ENCODE results near the gene GSG1L. TPM values are rescaled to one million over a fixed set of nuclear protein-coding genes. Genes with fewer than 3 reads are reported as not detected.
"Not testable (repeated sequence)": the region's sequence is repeated elsewhere in the genome, so short reads cannot be mapped to it uniquely, and the experiment has no call there.

The GSG1L gene
- polyA plus RNA-seq, 4 donors, result 0.63 to 1.9 (median 0.65) TPM

GRCh38 chr16:27959914-27960313, 103.6 kb downstream of the GSG1L start:
- no peak for DNase-seq (ENCODE audit: low read depth in 4 of 4, low spot score in 3 of 4)

- DNase-seq (ENCODE audit: low read depth in 4 of 4, low spot score in 3 of 4), result no peak
These were observed 109.3 kb downstream of the GSG1L start for GRCh38 chr16:27954191-27954590.

DNA sequence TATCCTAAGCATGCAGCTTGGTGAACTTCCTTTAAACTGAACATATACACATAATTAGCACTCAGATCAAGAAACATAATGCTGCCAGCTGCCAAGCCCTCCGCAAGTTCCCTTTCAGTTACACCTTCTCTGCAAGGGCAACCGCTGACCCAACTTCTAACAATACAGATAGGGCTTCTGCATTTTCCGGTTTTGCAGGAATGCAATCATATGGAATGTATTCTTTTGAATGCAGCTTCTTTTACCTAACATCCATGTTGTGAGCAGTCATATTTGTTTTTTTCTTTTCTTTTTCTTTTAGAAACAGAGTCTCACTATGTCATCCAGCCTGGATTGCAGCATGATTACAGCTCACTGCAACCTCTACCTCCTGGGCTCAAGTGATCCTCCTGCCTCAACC, 110.7 kb downstream of the GSG1L start:
- DNase-seq (ENCODE audit: low read depth in 4 of 4, low spot score in 3 of 4), result no peak

GRCh38 chr16:27951489-27952120, 111.9 kb downstream of the GSG1L start:
- DNase-seq (ENCODE audit: low read depth in 4 of 4, low spot score in 3 of 4), result no peak

DNA sequence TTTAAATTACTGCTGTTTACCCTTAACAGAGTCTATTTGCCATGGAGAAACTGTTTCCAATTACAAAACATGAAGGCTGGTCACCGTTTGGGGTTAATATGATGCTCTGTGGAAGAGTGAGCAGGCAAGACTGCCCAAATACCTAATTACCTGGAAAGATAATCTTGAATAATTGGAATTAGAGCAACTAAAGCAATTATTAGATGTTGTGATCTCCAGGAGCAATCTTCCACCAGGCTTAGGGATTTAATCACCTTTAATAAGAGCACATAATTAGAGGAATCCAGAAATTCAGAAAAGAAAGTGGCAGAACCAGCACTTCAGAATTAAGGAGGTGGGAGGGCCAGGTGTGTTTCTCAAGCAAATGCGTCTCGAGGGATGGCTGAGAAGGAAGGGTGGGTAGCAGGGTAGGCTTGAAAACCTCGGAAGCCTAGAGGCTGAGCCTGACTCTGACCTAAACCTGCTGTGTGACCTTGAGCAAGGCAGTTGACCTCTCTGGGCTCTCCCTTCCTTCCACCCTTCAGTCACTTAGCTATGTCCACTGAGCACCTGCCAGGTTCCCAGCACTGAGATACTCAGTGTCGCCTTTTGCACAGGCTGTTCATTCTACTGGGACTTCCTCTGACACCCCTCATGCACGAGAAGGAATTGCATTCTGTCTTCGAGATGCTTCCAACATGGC, 113.2 kb downstream of the GSG1L start:
- no peak for DNase-seq (ENCODE audit: low read depth in 4 of 4, low spot score in 3 of 4)

- DNase-seq (ENCODE audit: low read depth in 4 of 4, low spot score in 3 of 4), result no peak
These were observed 115.8 kb downstream of the GSG1L start for GRCh38 chr16:27947696-27948095.

GRCh38 chr16:27945233-27945973, 118.1 kb downstream of the GSG1L start:
- no peak for DNase-seq (ENCODE audit: low read depth in 4 of 4, low spot score in 3 of 4)

- no peak for DNase-seq (ENCODE audit: low read depth in 4 of 4, low spot score in 3 of 4)
These were observed 119.7 kb downstream of the GSG1L start for GRCh38 chr16:27943766-27944165.

- DNase-seq (ENCODE audit: low read depth in 4 of 4, low spot score in 3 of 4), result not testable (repeated sequence)
These were observed 121.4 kb downstream of the GSG1L start for GRCh38 chr16:27942071-27942470.

DNA sequence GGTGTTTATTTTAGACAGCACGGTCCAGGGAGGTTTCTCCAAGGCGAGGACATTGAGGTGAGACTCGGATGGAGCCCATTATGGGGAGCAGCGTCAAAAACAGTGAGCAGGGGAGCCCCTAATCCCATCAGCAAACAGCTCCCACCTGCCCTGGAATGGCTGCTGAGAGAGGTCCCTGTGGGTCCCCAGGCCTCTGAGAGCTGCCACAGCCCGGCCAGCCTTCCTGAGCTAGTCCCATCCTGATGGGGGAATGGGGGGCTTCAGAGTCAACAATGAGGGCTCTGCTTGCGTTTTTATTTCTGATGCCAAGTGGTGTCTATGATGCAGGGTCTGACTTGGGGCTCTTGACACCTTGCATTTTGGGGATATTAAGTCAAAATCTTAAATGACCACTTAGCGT, 128.4 kb downstream of the GSG1L start:
- DNase-seq (ENCODE audit: low read depth in 4 of 4, low spot score in 3 of 4), result no peak

GRCh38 chr16:27932542-27933135, 130.9 kb downstream of the GSG1L start:
- no peak for DNase-seq (ENCODE audit: low read depth in 4 of 4, low spot score in 3 of 4)

- DNase-seq (ENCODE audit: low read depth in 4 of 4, low spot score in 3 of 4), result no peak
These were observed 133.7 kb downstream of the GSG1L start for GRCh38 chr16:27929818-27930217.

GRCh38 chr16:27928542-27928941, 135.0 kb downstream of the GSG1L start:
- no peak for DNase-seq (ENCODE audit: low read depth in 4 of 4, low spot score in 3 of 4)

- DNase-seq (ENCODE audit: low read depth in 4 of 4, low spot score in 3 of 4), result no peak
These were observed 136.1 kb downstream of the GSG1L start for GRCh38 chr16:27927266-27927901.

DNA sequence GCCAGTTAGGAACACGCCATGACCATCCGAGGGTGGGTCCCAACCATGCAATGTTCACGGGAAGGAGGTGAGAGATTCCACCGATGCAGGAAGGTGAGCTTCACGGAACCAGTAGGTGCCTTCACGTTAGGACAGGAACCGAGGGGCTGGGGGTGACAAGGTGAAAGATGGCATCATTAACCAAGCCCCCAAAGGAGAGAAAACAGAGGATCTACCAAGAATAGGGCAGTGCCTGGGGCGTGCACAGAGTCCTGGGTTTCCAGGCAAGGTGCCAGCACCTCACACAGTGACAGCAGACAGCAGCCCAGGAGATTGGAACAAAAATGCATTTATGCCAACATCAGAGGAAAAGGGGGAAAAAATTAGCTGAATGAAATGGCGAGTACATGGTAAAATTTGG, 137.9 kb downstream of the GSG1L start:
- no peak for DNase-seq (ENCODE audit: low read depth in 4 of 4, low spot score in 3 of 4)

DNA sequence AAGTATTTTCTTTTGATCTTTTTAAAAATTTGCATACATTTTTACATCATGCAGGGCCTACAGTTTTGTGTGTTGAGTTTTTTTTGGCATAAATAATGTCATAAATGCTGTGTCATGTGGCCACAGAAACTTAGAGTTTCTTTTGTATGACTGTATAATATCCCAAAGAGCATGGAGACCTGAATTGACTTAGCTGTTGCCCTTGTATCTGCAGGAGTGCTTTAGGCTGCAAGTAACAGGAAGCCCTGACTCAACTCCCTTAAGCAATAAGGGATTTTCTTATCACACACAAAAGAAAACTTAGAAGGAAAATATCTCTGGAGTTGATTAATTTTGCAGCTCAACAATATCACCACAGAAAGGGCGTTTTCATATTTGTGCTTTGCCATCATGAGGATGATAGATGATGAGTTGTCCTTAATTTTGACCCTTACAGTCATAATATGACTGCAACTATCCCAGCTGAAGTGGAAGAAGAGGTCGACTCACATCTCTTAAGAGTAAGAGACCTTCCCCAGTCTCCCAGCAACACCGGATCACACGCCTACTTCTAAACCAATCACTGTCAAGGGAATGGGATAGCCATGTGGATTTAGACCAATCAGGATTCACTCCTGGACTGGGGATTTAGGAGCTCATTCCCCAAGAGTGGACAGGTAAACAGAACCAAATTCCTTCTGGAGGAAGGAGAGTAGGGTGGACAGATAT, 138.9 kb downstream of the GSG1L start:
- DNase-seq (ENCODE audit: low read depth in 4 of 4, low spot score in 3 of 4), result no peak

GRCh38 chr16:27923751-27924150, 139.8 kb downstream of the GSG1L start:
- no peak for DNase-seq (ENCODE audit: low read depth in 4 of 4, low spot score in 3 of 4)

DNA sequence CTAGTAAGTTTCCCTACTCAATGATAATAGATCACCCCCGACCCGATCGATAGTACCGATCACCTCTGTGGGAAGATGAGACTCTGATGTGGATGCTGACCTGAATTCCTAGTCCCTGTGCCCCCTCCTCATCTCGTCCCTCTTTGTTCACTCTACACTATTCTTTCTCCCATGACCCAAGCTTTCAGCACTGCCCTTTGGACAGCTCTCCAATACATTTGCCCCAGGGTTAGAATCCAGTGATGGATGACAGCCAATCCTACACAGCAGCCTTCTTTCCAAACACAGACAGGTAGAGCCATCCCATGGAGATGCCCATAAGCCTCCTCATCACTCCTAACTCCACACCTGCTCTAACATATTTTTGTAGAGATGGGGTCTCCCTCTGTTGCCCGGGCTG, 141.1 kb downstream of the GSG1L start:
- no peak for DNase-seq (ENCODE audit: low read depth in 4 of 4, low spot score in 3 of 4)

- no peak for DNase-seq (ENCODE audit: low read depth in 4 of 4, low spot score in 3 of 4)
These were observed 142.4 kb downstream of the GSG1L start for GRCh38 chr16:27921134-27921533.

- no peak for DNase-seq (ENCODE audit: low read depth in 4 of 4, low spot score in 3 of 4)
These were observed 143.1 kb downstream of the GSG1L start for GRCh38 chr16:27920391-27920891.

Data from left renal pelvis (tissue), 4 donors.